ENCODE results near the gene L2HGDH. TPM values are rescaled to one million over a fixed set of nuclear protein-coding genes. Genes with fewer than 3 reads are reported as not detected.

Gene L2HGDH
- total RNA-seq, 4 donors from 2014 or later: 8.6 to 13.4 (median 10.9) TPM

DNA sequence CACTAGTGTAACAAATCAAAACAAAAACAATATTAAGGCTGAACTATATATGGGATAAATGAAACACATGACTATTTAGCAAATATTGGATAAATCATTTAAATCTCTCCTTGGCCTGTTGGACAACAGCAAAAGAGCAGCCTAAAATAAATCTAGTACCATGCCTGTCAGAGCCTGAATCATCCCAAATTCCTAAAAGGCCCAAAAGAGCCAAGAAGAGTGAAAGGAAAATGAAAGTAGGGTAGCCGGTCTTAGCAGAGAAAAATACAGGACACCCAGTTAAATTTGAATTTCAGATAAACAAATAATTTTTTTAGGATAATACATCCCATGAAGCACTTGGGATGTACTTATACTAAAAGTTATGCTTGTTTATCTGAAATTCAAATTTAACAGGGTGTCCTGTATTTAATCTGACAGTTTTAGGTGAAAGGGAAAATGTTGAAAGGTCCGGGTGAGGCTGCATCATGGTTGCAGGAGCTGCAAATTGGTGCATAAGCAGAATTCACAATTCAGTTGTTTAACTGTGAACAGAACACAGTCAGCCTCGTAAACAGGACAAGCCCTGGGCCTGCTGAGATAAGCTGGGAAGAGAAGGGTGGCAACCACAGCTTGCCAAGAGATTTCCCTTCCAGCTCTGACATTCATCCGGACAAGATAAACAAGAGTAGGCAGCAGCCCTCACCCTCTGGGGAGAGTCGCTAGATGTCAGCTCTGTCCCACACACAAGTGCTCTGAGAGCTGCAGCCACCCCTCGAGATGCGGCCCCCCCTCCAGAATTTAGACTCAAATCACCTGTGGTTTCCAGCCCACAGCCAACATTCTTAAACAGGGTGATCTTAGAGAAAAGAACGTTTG lies 30.4 kb upstream of the L2HGDH start:
- in situ Hi-C loops (cut with MboI; ENCODE audit: low sequenced_read_pairs in 4 of 4) (no loop called here), intact Hi-C loops (cut with DNase I; ENCODE audit: low total_unique reads) (loop anchor here (2.0 to 5.0 kb wide), 2 partner anchors 54 to 190 kb away; partner anchors contain the start of genes CDKL1 and MAP4K5)
- peak overlapping the region; percentile 2 to 63 (median 30) for H3K27ac ChIP-seq
- peak; percentile 70 to 78 for ATAC-seq
- H3K27me3 ChIP-seq: no peaks in the 10 kb centered on the region
- DNase-seq: peak; percentile 21 to 47
- H3K9me3 ChIP-seq: no peaks in the 10 kb centered on the region
- TF ChIP-seq, protein P1, sequence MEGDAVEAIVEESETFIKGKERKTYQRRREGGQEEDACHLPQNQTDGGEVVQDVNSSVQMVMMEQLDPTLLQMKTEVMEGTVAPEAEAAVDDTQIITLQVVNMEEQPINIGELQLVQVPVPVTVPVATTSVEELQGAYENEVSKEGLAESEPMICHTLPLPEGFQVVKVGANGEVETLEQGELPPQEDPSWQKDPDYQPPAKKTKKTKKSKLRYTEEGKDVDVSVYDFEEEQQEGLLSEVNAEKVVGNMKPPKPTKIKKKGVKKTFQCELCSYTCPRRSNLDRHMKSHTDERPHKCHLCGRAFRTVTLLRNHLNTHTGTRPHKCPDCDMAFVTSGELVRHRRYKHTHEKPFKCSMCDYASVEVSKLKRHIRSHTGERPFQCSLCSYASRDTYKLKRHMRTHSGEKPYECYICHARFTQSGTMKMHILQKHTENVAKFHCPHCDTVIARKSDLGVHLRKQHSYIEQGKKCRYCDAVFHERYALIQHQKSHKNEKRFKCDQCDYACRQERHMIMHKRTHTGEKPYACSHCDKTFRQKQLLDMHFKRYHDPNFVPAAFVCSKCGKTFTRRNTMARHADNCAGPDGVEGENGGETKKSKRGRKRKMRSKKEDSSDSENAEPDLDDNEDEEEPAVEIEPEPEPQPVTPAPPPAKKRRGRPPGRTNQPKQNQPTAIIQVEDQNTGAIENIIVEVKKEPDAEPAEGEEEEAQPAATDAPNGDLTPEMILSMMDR (IDR thresholded peaks at IDR 0.05 in 4 of 5, conservative IDR thresholded peaks at IDR 0.05 in 1 of 5): peak in 2 of 5 experiments; percentile 23 to 38
- TF ChIP-seq POLR2A (IDR thresholded peaks at IDR 0.05): no peak
- H3K4me3 ChIP-seq: peak overlapping the region; percentile 0 to 36 (median 16)
- no peaks in the 10 kb centered on the region for H3K36me3 ChIP-seq
- H3K4me1 ChIP-seq: peaks cover 8 to 25% of the 10 kb centered on the region in 2 donors

DNA sequence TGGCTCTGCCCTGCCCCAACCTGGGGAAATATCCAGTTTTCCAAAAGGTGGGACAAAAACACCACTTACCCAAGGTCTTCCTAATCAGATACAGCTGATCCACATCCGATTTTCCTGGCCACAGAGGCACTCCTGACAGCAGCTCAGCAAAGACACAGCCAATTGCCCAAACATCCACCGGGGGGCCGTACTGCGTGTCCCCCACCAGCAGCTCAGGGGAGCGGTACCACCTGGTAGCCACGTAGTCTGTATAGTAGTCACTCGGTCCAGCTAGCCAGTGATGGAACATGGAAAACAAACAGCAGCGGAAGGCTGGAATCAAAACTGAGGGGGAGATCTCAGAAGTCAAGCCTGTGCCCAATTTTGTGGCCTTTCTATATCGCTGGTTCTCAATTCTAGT lies 28.9 kb upstream of the L2HGDH start:
- Histone ChIP-seq H3K27ac (no peak overlapping the region), H3K27me3 (no peaks in the 10 kb centered on the region), H3K4me1 (peaks cover 9 to 20% of the 10 kb centered on the region in 2 donors), H3K4me3 (no peak overlapping the region), H3K36me3 (no peaks in the 10 kb centered on the region), H3K9me3 (no peaks in the 10 kb centered on the region)
- in situ Hi-C loops (cut with MboI; ENCODE audit: low sequenced_read_pairs in 4 of 4) (no loop called here), intact Hi-C loops (cut with DNase I; ENCODE audit: low total_unique reads) (loop anchor here (5.0 kb wide), 1 partner anchor 191 kb away; the partner anchor contains the start of gene MAP4K5)
- ATAC-seq (no peak), DNase-seq (no peak)
- TF ChIP-seq, protein P1 (IDR thresholded peaks at IDR 0.05 in 4 of 5, conservative IDR thresholded peaks at IDR 0.05 in 1 of 5): no peak
- TF ChIP-seq POLR2A (IDR thresholded peaks at IDR 0.05): no peak

DNA sequence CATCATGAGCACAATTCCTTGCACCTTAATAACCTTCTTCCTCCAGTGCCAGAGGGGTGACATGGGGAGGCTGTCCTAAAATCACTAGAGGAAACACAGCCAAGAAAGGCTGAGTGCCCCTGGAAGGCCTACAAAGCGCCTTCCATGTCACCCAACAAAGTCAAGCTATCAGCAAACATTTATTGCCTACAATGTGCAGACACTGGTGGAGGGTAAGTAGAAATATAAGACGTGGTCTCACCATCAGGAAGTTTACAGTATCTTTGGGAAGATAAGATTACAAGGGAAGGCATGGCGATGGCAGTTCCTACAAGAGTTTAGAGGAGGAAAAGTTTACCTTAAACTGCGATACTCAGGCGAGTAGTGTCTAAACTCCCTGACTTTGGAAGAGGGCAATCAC lies 28.0 kb upstream of the L2HGDH start:
- H3K4me1 ChIP-seq: peaks cover 17 to 28% of the 10 kb centered on the region in 2 donors
- ATAC-seq (no peak), DNase-seq (no peak)
- no peak overlapping the region for H3K27ac ChIP-seq
- H3K4me3 ChIP-seq: no peak overlapping the region
- no peaks in the 10 kb centered on the region for H3K36me3 ChIP-seq
- no peaks in the 10 kb centered on the region for H3K9me3 ChIP-seq
- TF ChIP-seq, protein P1 (IDR thresholded peaks at IDR 0.05 in 4 of 5, conservative IDR thresholded peaks at IDR 0.05 in 1 of 5): no peak
- no peak for TF ChIP-seq POLR2A (IDR thresholded peaks at IDR 0.05)
- H3K27me3 ChIP-seq: no peaks in the 10 kb centered on the region
- in situ Hi-C loops (cut with MboI; ENCODE audit: low sequenced_read_pairs in 4 of 4) (no loop called here), intact Hi-C loops (cut with DNase I; ENCODE audit: low total_unique reads) (loop anchor here (5.0 kb wide), 1 partner anchor 192 kb away; the partner anchor contains the start of gene MAP4K5)

DNA sequence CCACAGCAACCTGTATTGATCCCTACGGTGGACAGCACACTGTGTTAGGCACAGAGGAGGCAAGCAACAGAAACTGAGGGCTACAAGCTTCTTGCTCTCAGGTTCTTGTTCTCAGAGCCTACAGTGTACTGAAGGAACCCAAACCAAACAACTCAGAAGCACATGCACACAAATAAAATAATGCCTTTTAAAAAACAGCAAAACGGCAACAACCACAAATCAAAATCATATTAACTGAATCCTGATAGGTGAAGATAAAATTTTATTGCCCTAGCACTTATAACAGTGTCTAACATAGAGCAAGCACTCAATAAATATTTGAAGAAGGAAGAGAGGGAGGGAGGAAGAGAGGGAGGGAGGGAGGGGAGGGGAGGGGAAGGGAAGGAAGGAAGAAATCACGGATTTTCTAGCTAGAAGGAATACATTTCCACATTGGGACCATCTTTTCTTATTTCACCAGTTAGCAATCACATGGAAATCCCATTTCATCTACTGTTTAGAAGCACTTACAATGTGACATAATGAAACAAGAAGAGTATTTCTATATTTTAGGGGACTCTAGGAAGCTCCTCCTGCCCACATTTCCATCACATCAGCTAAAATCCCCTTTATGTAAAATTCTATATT lies 27.3 kb upstream of the L2HGDH start:
- in situ Hi-C loops (cut with MboI; ENCODE audit: low sequenced_read_pairs in 4 of 4) (no loop called here), intact Hi-C loops (cut with DNase I; ENCODE audit: low total_unique reads) (no loop called here)
- H3K27me3 ChIP-seq: no peaks in the 10 kb centered on the region
- H3K4me1 ChIP-seq: peaks cover 17 to 33% of the 10 kb centered on the region in 2 donors
- TF ChIP-seq, protein P1 (IDR thresholded peaks at IDR 0.05 in 4 of 5, conservative IDR thresholded peaks at IDR 0.05 in 1 of 5): no peak
- TF ChIP-seq POLR2A (IDR thresholded peaks at IDR 0.05): no peak
- H3K36me3 ChIP-seq: no peaks in the 10 kb centered on the region
- no peak for DNase-seq
- no peak for ATAC-seq
- H3K4me3 ChIP-seq: no peak overlapping the region
- no peaks in the 10 kb centered on the region for H3K9me3 ChIP-seq
- H3K27ac ChIP-seq: no peak overlapping the region

All from gastrocnemius medialis (tissue), 4 donors.